ENCODE results near the gene AVPI1. TPM values are rescaled to one million over a fixed set of nuclear protein-coding genes. Genes with fewer than 3 reads are reported as not detected.
"Not testable (repeated sequence)": the region's sequence is repeated elsewhere in the genome, so short reads cannot be mapped to it uniquely, and the experiment has no call there.

The AVPI1 gene
- total and polyA plus RNA-seq, 2 donors: 1.4 to 11.5 TPM

DNA sequence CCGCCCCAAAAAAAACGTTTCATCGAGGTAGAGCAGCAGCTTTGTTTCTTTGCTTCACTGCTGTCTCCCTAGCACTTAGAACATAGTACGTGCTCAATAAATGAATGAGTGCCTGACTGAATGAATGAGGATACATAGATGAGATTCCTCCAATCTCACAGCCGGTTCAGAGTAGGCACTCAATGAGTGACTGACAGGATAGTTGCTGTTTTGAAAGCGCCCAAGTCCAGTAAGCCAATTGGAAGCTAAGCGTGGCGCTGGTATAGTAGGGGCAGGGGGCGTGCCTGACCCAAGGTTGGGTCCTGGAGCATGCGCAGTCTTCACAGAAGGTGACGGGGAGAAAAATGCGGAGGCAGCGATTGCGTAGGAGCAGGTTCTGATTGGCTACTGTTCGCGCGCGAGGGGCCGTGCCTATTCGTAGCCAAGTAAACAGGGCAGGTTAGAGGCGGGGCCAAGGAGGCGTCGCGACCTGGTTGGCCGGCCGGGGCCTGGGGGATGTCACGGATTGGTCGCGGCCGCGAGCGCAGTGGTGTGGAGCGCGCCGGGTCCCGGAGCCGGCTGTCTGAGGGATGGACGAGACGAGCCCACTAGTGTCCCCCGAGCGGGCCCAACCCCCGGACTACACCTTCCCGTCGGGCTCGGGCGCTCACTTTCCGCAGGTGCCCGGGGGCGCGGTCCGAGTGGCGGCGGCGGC, 46.7 kb downstream of the AVPI1 start, which contains the start of gene PI4K2A:
Gene PI4K2A (plus strand): TSS at position 498 of the 694 bp plus-strand sequence. CDS start 72 bp downstream, at position 570.
- peak within 1 kb of the TSS; percentile 51 to 70 for H3K27ac ChIP-seq (ENCODE audit: low read depth in 1 of 2, low read length in 1 of 2)
- peak; percentile 91 to 99 (median 97) for DNase-seq (ENCODE audit: low read depth in 6 of 9, low spot score in 9 of 9)
- peak within 1 kb of the TSS; percentile 65 to 88 for H3K4me3 ChIP-seq (ENCODE audit: low read length in 2 of 2)
- 2% methylated on average over 54 of the region's 54 CpGs for WGBS
- peaks cover 11 to 12% of the 10 kb centered on the region in 2 donors for H3K4me1 ChIP-seq (ENCODE audit: control insufficient read depth in 2 of 2, insufficient read depth in 2 of 2, low read length in 2 of 2)
- peaks cover 0 to 9% of the 10 kb centered on the region in 2 donors for H3K27me3 ChIP-seq (ENCODE audit: control insufficient read depth in 2 of 2, insufficient read depth in 1 of 2, low read length in 1 of 2)
- H3K9me3 ChIP-seq (ENCODE audit: control insufficient read depth in 2 of 2, insufficient read depth in 1 of 2, low read length in 1 of 2): no peaks in the 10 kb centered on the region
- peaks cover 6 to 15% of the 10 kb centered on the region in 2 donors for H3K36me3 ChIP-seq (ENCODE audit: control insufficient read depth in 2 of 2, insufficient read depth in 2 of 2, low read length in 1 of 2)

DNA sequence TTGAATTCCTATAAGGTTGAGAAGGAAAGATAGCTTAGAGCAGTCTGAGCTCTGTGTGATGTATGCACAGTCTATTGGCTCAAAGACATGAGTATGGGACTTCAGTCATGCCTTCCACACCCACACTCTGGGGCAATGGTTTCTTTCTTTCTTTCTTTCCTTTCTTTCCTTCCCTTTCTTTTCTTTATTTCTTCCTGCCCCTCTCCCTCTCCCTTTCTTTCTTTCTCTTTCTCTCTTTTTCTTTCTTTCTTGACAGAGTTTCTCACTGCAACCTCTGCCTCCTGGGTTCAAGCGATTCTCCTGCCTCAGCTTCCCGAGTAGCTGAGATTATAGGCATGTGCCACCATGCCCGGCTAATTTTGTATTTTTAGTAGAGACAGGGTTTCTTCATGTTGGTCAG, 48.0 kb downstream of the AVPI1 start:
- H3K36me3 ChIP-seq (ENCODE audit: control insufficient read depth in 2 of 2, insufficient read depth in 2 of 2, low read length in 1 of 2); H3K4me3 ChIP-seq (ENCODE audit: low read length in 2 of 2); H3K27ac ChIP-seq (ENCODE audit: low read depth in 1 of 2, low read length in 1 of 2); H3K27me3 ChIP-seq (ENCODE audit: control insufficient read depth in 2 of 2, insufficient read depth in 1 of 2, low read length in 1 of 2); H3K9me3 ChIP-seq (ENCODE audit: control insufficient read depth in 2 of 2, insufficient read depth in 1 of 2, low read length in 1 of 2); DNase-seq (ENCODE audit: low read depth in 6 of 9, low spot score in 9 of 9): not testable (repeated sequence)
- 96% methylated on average over 3 of the region's 3 CpGs for WGBS
- peaks cover 11 to 12% of the 10 kb centered on the region in 2 donors for H3K4me1 ChIP-seq (ENCODE audit: control insufficient read depth in 2 of 2, insufficient read depth in 2 of 2, low read length in 2 of 2)

DNA sequence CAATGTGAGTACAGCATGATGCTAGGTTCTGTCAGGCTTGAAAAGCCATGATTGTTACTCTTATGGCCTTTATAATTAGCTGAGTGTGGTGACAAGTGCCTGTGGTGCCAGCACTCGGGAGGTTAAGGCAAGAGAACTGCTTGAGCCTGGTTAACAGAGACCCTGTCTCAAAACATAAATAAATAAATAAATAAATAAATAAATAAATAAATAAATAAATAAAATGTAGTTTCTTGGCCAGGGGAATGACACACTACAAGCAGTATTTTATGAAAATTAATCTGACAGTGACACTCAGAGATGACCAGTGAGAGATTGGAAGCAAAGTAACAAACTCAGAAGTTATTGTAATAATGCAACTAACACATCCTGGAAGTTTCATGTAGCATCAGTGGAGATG, 51.5 kb downstream of the AVPI1 start:
- Histone ChIP-seq H3K36me3 (ENCODE audit: control insufficient read depth in 2 of 2, insufficient read depth in 2 of 2, low read length in 1 of 2) (no peaks in the 10 kb centered on the region), H3K27me3 (ENCODE audit: control insufficient read depth in 2 of 2, insufficient read depth in 1 of 2, low read length in 1 of 2) (peaks cover 0 to 6% of the 10 kb centered on the region in 2 donors), H3K9me3 (ENCODE audit: control insufficient read depth in 2 of 2, insufficient read depth in 1 of 2, low read length in 1 of 2) (peaks cover 0 to 6% of the 10 kb centered on the region in 2 donors), H3K27ac (ENCODE audit: low read depth in 1 of 2, low read length in 1 of 2) (no peak overlapping the region), H3K4me1 (ENCODE audit: control insufficient read depth in 2 of 2, insufficient read depth in 2 of 2, low read length in 2 of 2) (peaks cover 2 to 13% of the 10 kb centered on the region in 2 donors), H3K4me3 (ENCODE audit: low read length in 2 of 2) (no peak overlapping the region)
- 96% methylated on average over 1 of the region's 1 CpG for WGBS
- no peak for DNase-seq (ENCODE audit: low read depth in 6 of 9, low spot score in 9 of 9)

DNA sequence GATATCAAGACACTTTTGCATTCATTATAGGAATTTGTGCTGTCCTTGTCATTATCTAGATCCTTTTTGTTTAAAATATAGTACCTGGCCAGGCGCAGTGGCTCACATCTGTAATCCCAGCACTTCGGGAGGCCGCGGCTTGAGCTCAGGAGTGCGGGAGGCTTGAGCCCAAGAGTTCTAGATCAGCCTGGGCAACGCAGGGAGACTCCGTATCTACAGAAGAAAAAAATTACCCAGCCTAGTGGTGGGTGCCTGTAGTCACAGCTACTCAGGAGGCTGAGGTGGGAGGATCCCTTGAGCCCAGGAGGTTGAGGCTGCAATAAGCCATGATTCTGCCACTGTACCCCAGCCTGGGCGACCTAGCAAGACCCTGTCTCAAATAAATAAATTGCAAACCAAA, 53.1 kb downstream of the AVPI1 start:
- H3K36me3 ChIP-seq (ENCODE audit: control insufficient read depth in 2 of 2, insufficient read depth in 2 of 2, low read length in 1 of 2): no peaks in the 10 kb centered on the region
- H3K4me3 ChIP-seq (ENCODE audit: low read length in 2 of 2): peak overlapping the region in 1 of 2 donors; percentile 78
- 97% methylated on average over 8 of the region's 8 CpGs for WGBS
- H3K4me1 ChIP-seq (ENCODE audit: control insufficient read depth in 2 of 2, insufficient read depth in 2 of 2, low read length in 2 of 2): peaks cover 2 to 10% of the 10 kb centered on the region in 2 donors
- no peak overlapping the region for H3K27ac ChIP-seq (ENCODE audit: low read depth in 1 of 2, low read length in 1 of 2)
- peaks cover 0 to 6% of the 10 kb centered on the region in 2 donors for H3K27me3 ChIP-seq (ENCODE audit: control insufficient read depth in 2 of 2, insufficient read depth in 1 of 2, low read length in 1 of 2)
- DNase-seq (ENCODE audit: low read depth in 6 of 9, low spot score in 9 of 9): no peak
- H3K9me3 ChIP-seq (ENCODE audit: control insufficient read depth in 2 of 2, insufficient read depth in 1 of 2, low read length in 1 of 2): peaks cover 0 to 6% of the 10 kb centered on the region in 2 donors

- Histone ChIP-seq H3K27me3 (ENCODE audit: control insufficient read depth in 2 of 2, insufficient read depth in 1 of 2, low read length in 1 of 2) (peaks cover 0 to 6% of the 10 kb centered on the region in 2 donors), H3K27ac (ENCODE audit: low read depth in 1 of 2, low read length in 1 of 2) (no peak within 1 kb of the TSS), H3K4me1 (ENCODE audit: control insufficient read depth in 2 of 2, insufficient read depth in 2 of 2, low read length in 2 of 2) (peaks cover 2 to 10% of the 10 kb centered on the region in 2 donors), H3K36me3 (ENCODE audit: control insufficient read depth in 2 of 2, insufficient read depth in 2 of 2, low read length in 1 of 2) (no peaks in the 10 kb centered on the region), H3K4me3 (ENCODE audit: low read length in 2 of 2) (peak within 1 kb of the TSS; percentile 44 to 78), H3K9me3 (ENCODE audit: control insufficient read depth in 2 of 2, insufficient read depth in 1 of 2, low read length in 1 of 2) (peaks cover 0 to 6% of the 10 kb centered on the region in 2 donors)
- 6% methylated on average over 62 of the region's 62 CpGs for WGBS
- peak; percentile 67 to 94 (median 74) for DNase-seq (ENCODE audit: low read depth in 6 of 9, low spot score in 9 of 9)
Measured at GRCh38 chr10:97632949-97633884, 53.8 kb downstream of the AVPI1 start, which contains the start of gene MORN4. MORN4 (minus strand) TSS chr10:97633500; CDS start chr10:97619653, 13,847 bp downstream.

- peaks cover 0 to 6% of the 10 kb centered on the region in 2 donors for H3K9me3 ChIP-seq (ENCODE audit: control insufficient read depth in 2 of 2, insufficient read depth in 1 of 2, low read length in 1 of 2)
- peaks cover 0 to 6% of the 10 kb centered on the region in 2 donors for H3K27me3 ChIP-seq (ENCODE audit: control insufficient read depth in 2 of 2, insufficient read depth in 1 of 2, low read length in 1 of 2)
- H3K4me1 ChIP-seq (ENCODE audit: control insufficient read depth in 2 of 2, insufficient read depth in 2 of 2, low read length in 2 of 2): peaks cover 2 to 10% of the 10 kb centered on the region in 2 donors
- DNase-seq (ENCODE audit: low read depth in 6 of 9, low spot score in 9 of 9): no peak
- H3K27ac ChIP-seq (ENCODE audit: low read depth in 1 of 2, low read length in 1 of 2): no peak overlapping the region
- no peak overlapping the region for H3K4me3 ChIP-seq (ENCODE audit: low read length in 2 of 2)
- H3K36me3 ChIP-seq (ENCODE audit: control insufficient read depth in 2 of 2, insufficient read depth in 2 of 2, low read length in 1 of 2): no peaks in the 10 kb centered on the region
Measured at GRCh38 chr10:97631098-97631497, 55.9 kb downstream of the AVPI1 start.

GRCh38 chr10:97629289-97629688, 57.8 kb downstream of the AVPI1 start:
- no peaks in the 10 kb centered on the region for H3K36me3 ChIP-seq (ENCODE audit: control insufficient read depth in 2 of 2, insufficient read depth in 2 of 2, low read length in 1 of 2)
- no peak overlapping the region for H3K27ac ChIP-seq (ENCODE audit: low read depth in 1 of 2, low read length in 1 of 2)
- no peak overlapping the region for H3K4me3 ChIP-seq (ENCODE audit: low read length in 2 of 2)
- H3K9me3 ChIP-seq (ENCODE audit: control insufficient read depth in 2 of 2, insufficient read depth in 1 of 2, low read length in 1 of 2): peaks cover 0 to 6% of the 10 kb centered on the region in 2 donors
- WGBS: 96% methylated on average over 5 of the region's 5 CpGs
- peaks cover 2 to 10% of the 10 kb centered on the region in 2 donors for H3K4me1 ChIP-seq (ENCODE audit: control insufficient read depth in 2 of 2, insufficient read depth in 2 of 2, low read length in 2 of 2)
- H3K27me3 ChIP-seq (ENCODE audit: control insufficient read depth in 2 of 2, insufficient read depth in 1 of 2, low read length in 1 of 2): peaks cover 0 to 6% of the 10 kb centered on the region in 2 donors
- no peak for DNase-seq (ENCODE audit: low read depth in 6 of 9, low spot score in 9 of 9)

- Histone ChIP-seq H3K27ac (ENCODE audit: low read depth in 1 of 2, low read length in 1 of 2) (no peak overlapping the region), H3K36me3 (ENCODE audit: control insufficient read depth in 2 of 2, insufficient read depth in 2 of 2, low read length in 1 of 2) (no peaks in the 10 kb centered on the region), H3K27me3 (ENCODE audit: control insufficient read depth in 2 of 2, insufficient read depth in 1 of 2, low read length in 1 of 2) (peaks cover 0 to 6% of the 10 kb centered on the region in 2 donors), H3K4me1 (ENCODE audit: control insufficient read depth in 2 of 2, insufficient read depth in 2 of 2, low read length in 2 of 2) (peaks cover 2 to 7% of the 10 kb centered on the region in 2 donors), H3K9me3 (ENCODE audit: control insufficient read depth in 2 of 2, insufficient read depth in 1 of 2, low read length in 1 of 2) (peaks cover 0 to 5% of the 10 kb centered on the region in 2 donors), H3K4me3 (ENCODE audit: low read length in 2 of 2) (no peak overlapping the region)
- no peak for DNase-seq (ENCODE audit: low read depth in 6 of 9, low spot score in 9 of 9)
- WGBS: 99% methylated on average over 3 of the region's 3 CpGs
Measured at GRCh38 chr10:97628228-97628627, 58.8 kb downstream of the AVPI1 start.
